ENCODE data around the gene SCUBE2. TPM values are rescaled to one million over a fixed set of nuclear protein-coding genes. Genes with fewer than 3 reads are reported as not detected.

SCUBE2 gene
- total RNA-seq, 1 experiment from 2014 or later = 3.1 TPM

DNA sequence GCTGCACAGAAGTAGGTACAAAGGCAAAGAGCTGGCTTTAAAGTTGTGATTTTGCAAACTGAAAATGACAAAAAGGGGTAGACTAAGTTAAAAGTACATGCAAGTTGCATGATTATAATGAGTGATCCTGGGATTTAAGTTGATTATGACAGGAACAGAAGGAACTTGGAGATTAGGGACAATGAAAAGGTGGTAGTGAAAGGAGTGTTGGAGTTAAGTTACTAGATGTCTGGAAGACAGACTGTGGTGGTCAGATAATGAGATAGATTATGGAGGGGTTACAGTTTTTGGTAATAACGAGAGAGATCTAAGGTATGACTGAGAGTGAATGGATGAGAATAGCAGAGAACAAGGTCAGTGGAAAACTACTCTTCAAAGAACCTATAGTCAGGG is 119.5 kb downstream of the SCUBE2 start:
- Mint-ChIP-seq H3K27ac (ENCODE audit: unreplicated experiment) (no peak overlapping the region), H3K36me3 (ENCODE audit: insufficient read depth, unreplicated experiment) (no peaks in the 10 kb centered on the region), H3K4me3 (ENCODE audit: unreplicated experiment) (no peak overlapping the region), H3K9me3 (ENCODE audit: unreplicated experiment) (no peaks in the 10 kb centered on the region), H3K27me3 (ENCODE audit: insufficient read depth, unreplicated experiment) (no peaks in the 10 kb centered on the region), H3K4me1 (ENCODE audit: low read depth, unreplicated experiment) (no peaks in the 10 kb centered on the region)
- ChIA-PET POLR2A (no interaction called here), CTCF (no interaction called here)
- DNase-seq = no peak
- H3K27me3 ChIP-seq (replicated peaks; ENCODE audit: control insufficient read depth, insufficient read depth, low read length) = no peaks in the 10 kb centered on the region
- H3K4me3 ChIP-seq (ENCODE audit: low read depth, low read length) = no peak overlapping the region
- no peaks in the 10 kb centered on the region for H3K9me3 ChIP-seq
- no peaks in the 10 kb centered on the region for H3K36me3 ChIP-seq (ENCODE audit: control insufficient read depth, insufficient read depth, low read length)
- no peak for TF ChIP-seq CTCF (IDR thresholded peaks at IDR 0.05; ENCODE audit: insufficient read depth in 1 of 2, low read depth in 1 of 2, low read length in 1 of 2, severe bottlenecking in 1 of 2, unreplicated experiment in 1 of 2)
- no TSS peak for BruUV-seq (replicated peaks)
- intact Hi-C loops (cut with micrococcal nuclease; ENCODE audit: unreplicated experiment) = no loop called here
- H3K4me1 ChIP-seq = no peaks in the 10 kb centered on the region

DNA sequence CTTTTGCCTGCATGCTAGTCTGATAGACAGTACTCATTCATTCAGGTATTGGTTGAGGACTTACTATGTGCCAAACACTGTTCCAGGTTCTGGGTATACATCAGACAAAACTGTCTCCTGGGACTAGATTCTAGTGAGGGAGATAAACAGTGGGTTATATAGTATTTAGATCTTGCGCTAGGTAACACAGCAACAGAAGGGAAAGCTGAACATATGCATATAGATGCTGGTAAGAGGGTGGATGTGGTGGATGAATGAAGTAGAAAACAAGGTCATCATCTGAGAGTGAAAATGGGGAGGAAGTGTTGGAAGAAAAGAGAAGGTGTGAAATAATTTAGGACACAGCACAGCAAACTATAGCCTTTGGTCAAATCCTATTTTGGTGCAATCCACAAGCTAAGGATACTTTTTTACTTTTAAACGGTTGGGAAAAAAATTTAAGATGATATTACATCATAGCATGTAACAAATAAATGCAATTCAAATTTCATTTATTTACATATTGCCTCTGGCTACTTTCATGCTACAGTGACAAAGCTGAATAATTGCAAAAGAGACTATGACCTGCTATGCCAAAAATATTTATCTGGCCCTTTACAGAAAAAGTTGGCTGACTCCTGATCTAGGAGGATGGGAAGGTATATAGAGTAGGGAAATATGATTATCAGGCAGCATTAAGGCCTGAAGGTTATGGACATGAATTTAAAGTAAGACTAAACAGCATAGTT is 120.0 kb downstream of the SCUBE2 start:
- POLR2A ChIA-PET = no interaction called here
- no peak for DNase-seq
- TF ChIP-seq CTCF (IDR thresholded peaks at IDR 0.05; ENCODE audit: insufficient read depth in 1 of 2, low read depth in 1 of 2, low read length in 1 of 2, severe bottlenecking in 1 of 2, unreplicated experiment in 1 of 2) = no peak
- Histone ChIP-seq H3K4me1 (no peaks in the 10 kb centered on the region), H3K27me3 (replicated peaks; ENCODE audit: control insufficient read depth, insufficient read depth, low read length) (no peaks in the 10 kb centered on the region), H3K36me3 (ENCODE audit: control insufficient read depth, insufficient read depth, low read length) (no peaks in the 10 kb centered on the region), H3K9me3 (no peaks in the 10 kb centered on the region), H3K4me3 (ENCODE audit: low read depth, low read length) (no peak overlapping the region)
- H3K27ac Mint-ChIP-seq (ENCODE audit: unreplicated experiment) = no peak overlapping the region
- CTCF ChIA-PET = no interaction called here
- intact Hi-C loops (cut with micrococcal nuclease; ENCODE audit: unreplicated experiment) = no loop called here
- no peak overlapping the region for H3K4me3 Mint-ChIP-seq (ENCODE audit: unreplicated experiment)
- BruUV-seq (replicated peaks) = no TSS peak
- H3K27me3 Mint-ChIP-seq (ENCODE audit: insufficient read depth, unreplicated experiment) = no peaks in the 10 kb centered on the region
- no peaks in the 10 kb centered on the region for H3K9me3 Mint-ChIP-seq (ENCODE audit: unreplicated experiment)
- H3K36me3 Mint-ChIP-seq (ENCODE audit: insufficient read depth, unreplicated experiment) = no peaks in the 10 kb centered on the region
- H3K4me1 Mint-ChIP-seq (ENCODE audit: low read depth, unreplicated experiment) = no peaks in the 10 kb centered on the region

Small RNA genes lying within 50 kb of the gene (microRNA-seq; reads per million reads assigned to microRNA genes)
- gene MIR5691 = not detected

Other genes with a start within 250 kb of the SCUBE2 start
- gene AKIP1, start 180.4 kb downstream of the SCUBE2 start, total RNA-seq (2022) = 28.7 and 32.6 TPM in 2 replicates
- gene C11orf16, start 158.7 kb downstream of the SCUBE2 start, total RNA-seq (2022) = not detected in 2 replicates
- not detected in 2 replicates for gene ASCL3, start 148.6 kb downstream of the SCUBE2 start, total RNA-seq (2022)
- 26.0 and 29.6 TPM in 2 replicates for gene TMEM9B, start 127.2 kb downstream of the SCUBE2 start, total RNA-seq (2022)
- 10.0 and 13.0 TPM in 2 replicates for gene NRIP3, start 87.6 kb downstream of the SCUBE2 start, total RNA-seq (2022)
- gene DENND5A, start 173.8 kb upstream of the SCUBE2 start, total RNA-seq (2022) = 54.3 and 58.0 TPM in 2 replicates
- gene TMEM41B, start 223.0 kb upstream of the SCUBE2 start, total RNA-seq (2022) = 103 and 110 TPM in 2 replicates

Measured in Caco-2 (cell line).